OCI-LY7 (cell line): ENCODE measurements around the gene ZNF407.

Experiments used
- EZH2phosphoT487 ChIP-seq: fragments of 200-600 bp; sonication (generic); IDR thresholded peaks from 2 replicates; pipeline ENCODE4 v1.6.1; 2018; ENCODE audit warnings: low read depth, borderline replicate concordance, mild to moderate bottlenecking, mixed run types, antibody characterized with exemption, low read length, moderate library complexity, mixed read lengths
- TF ChIP-seq, protein P1 (sequence below): fragments of 200-600 bp; sonication (generic); conservative IDR thresholded peaks from 2 replicates; pipeline ENCODE4 v1.5.1; 2014; ENCODE audit warnings: mild to moderate bottlenecking, antibody characterized with exemption, low read length, moderate library complexity, mixed read lengths

GRCh38 chr18:74633652-74634352 is 36.1 kb downstream of the ZNF407 start:
- TF ChIP-seq, protein P1, sequence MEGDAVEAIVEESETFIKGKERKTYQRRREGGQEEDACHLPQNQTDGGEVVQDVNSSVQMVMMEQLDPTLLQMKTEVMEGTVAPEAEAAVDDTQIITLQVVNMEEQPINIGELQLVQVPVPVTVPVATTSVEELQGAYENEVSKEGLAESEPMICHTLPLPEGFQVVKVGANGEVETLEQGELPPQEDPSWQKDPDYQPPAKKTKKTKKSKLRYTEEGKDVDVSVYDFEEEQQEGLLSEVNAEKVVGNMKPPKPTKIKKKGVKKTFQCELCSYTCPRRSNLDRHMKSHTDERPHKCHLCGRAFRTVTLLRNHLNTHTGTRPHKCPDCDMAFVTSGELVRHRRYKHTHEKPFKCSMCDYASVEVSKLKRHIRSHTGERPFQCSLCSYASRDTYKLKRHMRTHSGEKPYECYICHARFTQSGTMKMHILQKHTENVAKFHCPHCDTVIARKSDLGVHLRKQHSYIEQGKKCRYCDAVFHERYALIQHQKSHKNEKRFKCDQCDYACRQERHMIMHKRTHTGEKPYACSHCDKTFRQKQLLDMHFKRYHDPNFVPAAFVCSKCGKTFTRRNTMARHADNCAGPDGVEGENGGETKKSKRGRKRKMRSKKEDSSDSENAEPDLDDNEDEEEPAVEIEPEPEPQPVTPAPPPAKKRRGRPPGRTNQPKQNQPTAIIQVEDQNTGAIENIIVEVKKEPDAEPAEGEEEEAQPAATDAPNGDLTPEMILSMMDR, result no peak
- TF ChIP-seq EZH2phosphoT487, result no peak
